Epithelial cell of proximal tubule (primary cell): ENCODE results near the gene GNAI1. TPM values are rescaled to one million over a fixed set of nuclear protein-coding genes. Genes with fewer than 3 reads are reported as not detected.

Source experiments
- DNase-seq: peaks from one replicate; pipeline ENCODE4 v3.0.0-alpha.2; 2011; ENCODE audit warnings: low read depth
- H3K4me3 ChIP-seq: 2 replicates; pipeline ENCODE4 v1.5.1; 2011; ENCODE audit warnings: low read depth, mild to moderate bottlenecking, low read length
- CTCF ChIP-seq: conservative IDR thresholded peaks from 2 replicates; pipeline ENCODE4 v1.5.1; 2012; ENCODE audit warnings: low read depth, mild to moderate bottlenecking, low read length
- total RNA-seq: library from RNA; depleted of rRNA; stranded (reverse); fragments of >200 nt; gene quantifications from 2 replicates; pipeline ENCODE4 v1.2.3, GENCODE V29; 2015

The GNAI1 gene
- total RNA-seq, 1 donor from 2014 or later = 30.0 TPM

- no peak overlapping the region for H3K4me3 ChIP-seq
- DNase-seq = no peak
- no peak for TF ChIP-seq CTCF
Measured at GRCh38 chr7:80230327-80230726, 95.7 kb downstream of the GNAI1 start.

- no peak for TF ChIP-seq CTCF
- no peak overlapping the region for H3K4me3 ChIP-seq
- DNase-seq = no peak
Measured at GRCh38 chr7:80231707-80232106, 97.1 kb downstream of the GNAI1 start.

GRCh38 chr7:80232979-80233724 is 98.5 kb downstream of the GNAI1 start:
- no peak for DNase-seq
- TF ChIP-seq CTCF = no peak
- H3K4me3 ChIP-seq = no peak overlapping the region

GRCh38 chr7:80235334-80235733 is 100.7 kb downstream of the GNAI1 start:
- no peak overlapping the region for H3K4me3 ChIP-seq
- DNase-seq = no peak
- TF ChIP-seq CTCF = no peak

- H3K4me3 ChIP-seq = no peak overlapping the region
- TF ChIP-seq CTCF = no peak
- DNase-seq = no peak
Measured at GRCh38 chr7:80236681-80237080, 102.0 kb downstream of the GNAI1 start.

- H3K4me3 ChIP-seq = no peak overlapping the region
- no peak for TF ChIP-seq CTCF
- DNase-seq = no peak
Measured at GRCh38 chr7:80240265-80241025, 105.8 kb downstream of the GNAI1 start.

GRCh38 chr7:80241671-80242070 is 107.0 kb downstream of the GNAI1 start:
- TF ChIP-seq CTCF = no peak
- DNase-seq = no peak
- no peak overlapping the region for H3K4me3 ChIP-seq
